ES-I3 (cell line): ENCODE results near the gene TRAPPC3.
"Not testable (repeated sequence)": the region's sequence is repeated elsewhere in the genome, so short reads cannot be mapped to it uniquely, and the experiment has no call there.

Experiments used
- H3K36me3 ChIP-seq: 2 replicates; pipeline ENCODE4 v1.6.1; 2013; ENCODE audit warnings: mild to moderate bottlenecking, low read length, control low read depth, moderate library complexity; ENCODE audit not compliant: insufficient read depth
- H3K4me1 ChIP-seq: 2 replicates; pipeline ENCODE4 v1.6.1; 2013; ENCODE audit warnings: mild to moderate bottlenecking, control low read depth, low read length; ENCODE audit not compliant: insufficient read depth
- H3K9ac ChIP-seq: 2 replicates; pipeline ENCODE4 v1.6.1; 2013; ENCODE audit warnings: low read depth, mild to moderate bottlenecking, low read length, moderate library complexity
- H3K9me3 ChIP-seq: 2 replicates; pipeline ENCODE4 v1.6.1; 2013; ENCODE audit warnings: mild to moderate bottlenecking, low read length, moderate library complexity; ENCODE audit not compliant: control insufficient read depth, insufficient read depth

The TRAPPC3 gene

GRCh38 chr1:36160388-36160948 is 11.2 kb upstream of the TRAPPC3 start:
- peaks cover 19% of the 10 kb centered on the region for H3K4me1 ChIP-seq

GRCh38 chr1:36159614-36160387 is 10.5 kb upstream of the TRAPPC3 start:
- no peaks in the 10 kb centered on the region for H3K36me3 ChIP-seq
- H3K9ac ChIP-seq, result no peak overlapping the region
- peaks cover 23% of the 10 kb centered on the region for H3K4me1 ChIP-seq
- no peaks in the 10 kb centered on the region for H3K9me3 ChIP-seq

More at GRCh38 chr1:36160388-36160948, 11.2 kb upstream of the TRAPPC3 start:
- Histone ChIP-seq H3K36me3 (no peaks in the 10 kb centered on the region), H3K9me3 (no peaks in the 10 kb centered on the region), H3K9ac (peak overlapping the region; percentile 84)

GRCh38 chr1:36158827-36159252 is 9.6 kb upstream of the TRAPPC3 start:
- H3K9ac ChIP-seq, H3K36me3 ChIP-seq, H3K9me3 ChIP-seq: not testable (repeated sequence)
- H3K4me1 ChIP-seq, result peaks cover 26% of the 10 kb centered on the region

- Histone ChIP-seq H3K36me3 (no peaks in the 10 kb centered on the region), H3K4me1 (peaks cover 26% of the 10 kb centered on the region), H3K9me3 (no peaks in the 10 kb centered on the region), H3K9ac (peak overlapping the region; percentile 91; the same call in 1 of the 2 replicates)
Measured at GRCh38 chr1:36157973-36158826, 8.9 kb upstream of the TRAPPC3 start.

- Histone ChIP-seq H3K9ac (peak overlapping the region; percentile 91; the same call in 1 of the 2 replicates), H3K4me1 (peaks cover 26% of the 10 kb centered on the region), H3K36me3 (no peaks in the 10 kb centered on the region)
Measured at GRCh38 chr1:36157115-36157903, 8.0 kb upstream of the TRAPPC3 start.

GRCh38 chr1:36156329-36157114 is 7.2 kb upstream of the TRAPPC3 start:
- Histone ChIP-seq H3K4me1 (peaks cover 24% of the 10 kb centered on the region), H3K9me3 (no peaks in the 10 kb centered on the region), H3K9ac (peak overlapping the region; percentile 91), H3K36me3 (no peaks in the 10 kb centered on the region)

More at GRCh38 chr1:36157115-36157903, 8.0 kb upstream of the TRAPPC3 start:
- H3K9me3 ChIP-seq, result no peaks in the 10 kb centered on the region

- H3K9me3 ChIP-seq, result no peaks in the 10 kb centered on the region
- H3K9ac ChIP-seq, result peak within 1 kb of the TSS; percentile 91
- no peaks in the 10 kb centered on the region for H3K36me3 ChIP-seq
- peaks cover 24% of the 10 kb centered on the region; the same call in 1 of the 2 replicates for H3K4me1 ChIP-seq
Measured at GRCh38 chr1:36155408-36156328, 6.4 kb upstream of the TRAPPC3 start, which contains the start of gene MAP7D1. MAP7D1 (plus strand) TSS chr1:36156160; CDS start chr1:36156418, 258 bp downstream.

GRCh38 chr1:36154765-36155407 is 5.6 kb upstream of the TRAPPC3 start:
- H3K4me1 ChIP-seq, result peaks cover 25% of the 10 kb centered on the region
- H3K9ac ChIP-seq, result peak overlapping the region; percentile 91; the same call in 1 of the 2 replicates

GRCh38 chr1:36154335-36154734 is 5.0 kb upstream of the TRAPPC3 start:
- Histone ChIP-seq H3K9ac (no peak overlapping the region), H3K36me3 (no peaks in the 10 kb centered on the region), H3K9me3 (no peaks in the 10 kb centered on the region), H3K4me1 (peaks cover 26% of the 10 kb centered on the region)

More at GRCh38 chr1:36154765-36155407, 5.6 kb upstream of the TRAPPC3 start:
- no peaks in the 10 kb centered on the region for H3K36me3 ChIP-seq
- no peaks in the 10 kb centered on the region for H3K9me3 ChIP-seq

GRCh38 chr1:36153476-36153875 is 4.2 kb upstream of the TRAPPC3 start:
- Histone ChIP-seq H3K4me1 (peaks cover 26% of the 10 kb centered on the region), H3K36me3 (no peaks in the 10 kb centered on the region), H3K9ac (no peak overlapping the region), H3K9me3 (no peaks in the 10 kb centered on the region)

- H3K9ac ChIP-seq, result no peak overlapping the region
Measured at GRCh38 chr1:36151845-36152203, 2.5 kb upstream of the TRAPPC3 start.

More at GRCh38 chr1:36151845-36152203, 2.5 kb upstream of the TRAPPC3 start:
- no peaks in the 10 kb centered on the region for H3K36me3 ChIP-seq
- no peaks in the 10 kb centered on the region for H3K9me3 ChIP-seq
- H3K4me1 ChIP-seq, result peaks cover 26% of the 10 kb centered on the region
